Stimulated activated CD8-positive, alpha-beta memory T cell treated with anti-CD3 and anti-CD28 coated beads, Interleukin-2, amount 100 ng/mL, for 48 hours (primary cell): ENCODE data around the gene PLA2G6.

Experiments used
- DNase-seq, 2 donors: peaks; one replicate each; pipeline ENCODE4 v3.0.0-alpha.2; 2020; ENCODE audit warnings: low read depth in 2 of 2

Gene PLA2G6, protein sequence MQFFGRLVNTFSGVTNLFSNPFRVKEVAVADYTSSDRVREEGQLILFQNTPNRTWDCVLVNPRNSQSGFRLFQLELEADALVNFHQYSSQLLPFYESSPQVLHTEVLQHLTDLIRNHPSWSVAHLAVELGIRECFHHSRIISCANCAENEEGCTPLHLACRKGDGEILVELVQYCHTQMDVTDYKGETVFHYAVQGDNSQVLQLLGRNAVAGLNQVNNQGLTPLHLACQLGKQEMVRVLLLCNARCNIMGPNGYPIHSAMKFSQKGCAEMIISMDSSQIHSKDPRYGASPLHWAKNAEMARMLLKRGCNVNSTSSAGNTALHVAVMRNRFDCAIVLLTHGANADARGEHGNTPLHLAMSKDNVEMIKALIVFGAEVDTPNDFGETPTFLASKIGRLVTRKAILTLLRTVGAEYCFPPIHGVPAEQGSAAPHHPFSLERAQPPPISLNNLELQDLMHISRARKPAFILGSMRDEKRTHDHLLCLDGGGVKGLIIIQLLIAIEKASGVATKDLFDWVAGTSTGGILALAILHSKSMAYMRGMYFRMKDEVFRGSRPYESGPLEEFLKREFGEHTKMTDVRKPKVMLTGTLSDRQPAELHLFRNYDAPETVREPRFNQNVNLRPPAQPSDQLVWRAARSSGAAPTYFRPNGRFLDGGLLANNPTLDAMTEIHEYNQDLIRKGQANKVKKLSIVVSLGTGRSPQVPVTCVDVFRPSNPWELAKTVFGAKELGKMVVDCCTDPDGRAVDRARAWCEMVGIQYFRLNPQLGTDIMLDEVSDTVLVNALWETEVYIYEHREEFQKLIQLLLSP

GRCh38 chr22:38181453-38182200 lies at the start of gene PLA2G6:
PLA2G6 (minus strand) TSS chr22:38181830; CDS start chr22:38169426, 12,404 bp downstream.
- peak; percentile 97 to 98 for DNase-seq

DNA sequence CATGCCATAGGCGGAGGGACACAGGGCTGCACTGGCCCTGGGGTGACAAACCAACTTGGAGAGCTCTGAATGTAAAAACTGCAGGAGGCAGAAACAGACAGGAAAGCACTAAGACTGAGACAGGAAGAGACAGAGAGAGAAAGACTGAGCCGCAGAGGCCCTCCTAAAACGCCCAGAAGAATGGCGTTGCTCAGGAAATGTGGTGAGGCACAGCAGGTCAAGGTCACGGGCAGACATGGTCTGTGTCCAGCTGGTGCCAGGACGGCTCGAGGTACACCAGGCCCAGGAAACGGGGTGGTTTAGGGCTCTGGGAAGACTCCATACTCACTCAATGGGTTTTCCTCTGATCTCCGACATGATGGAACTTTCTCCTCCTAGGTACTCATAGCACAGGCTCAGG lies 49.3 kb upstream of the PLA2G6 start:
- DNase-seq = no peak

DNA sequence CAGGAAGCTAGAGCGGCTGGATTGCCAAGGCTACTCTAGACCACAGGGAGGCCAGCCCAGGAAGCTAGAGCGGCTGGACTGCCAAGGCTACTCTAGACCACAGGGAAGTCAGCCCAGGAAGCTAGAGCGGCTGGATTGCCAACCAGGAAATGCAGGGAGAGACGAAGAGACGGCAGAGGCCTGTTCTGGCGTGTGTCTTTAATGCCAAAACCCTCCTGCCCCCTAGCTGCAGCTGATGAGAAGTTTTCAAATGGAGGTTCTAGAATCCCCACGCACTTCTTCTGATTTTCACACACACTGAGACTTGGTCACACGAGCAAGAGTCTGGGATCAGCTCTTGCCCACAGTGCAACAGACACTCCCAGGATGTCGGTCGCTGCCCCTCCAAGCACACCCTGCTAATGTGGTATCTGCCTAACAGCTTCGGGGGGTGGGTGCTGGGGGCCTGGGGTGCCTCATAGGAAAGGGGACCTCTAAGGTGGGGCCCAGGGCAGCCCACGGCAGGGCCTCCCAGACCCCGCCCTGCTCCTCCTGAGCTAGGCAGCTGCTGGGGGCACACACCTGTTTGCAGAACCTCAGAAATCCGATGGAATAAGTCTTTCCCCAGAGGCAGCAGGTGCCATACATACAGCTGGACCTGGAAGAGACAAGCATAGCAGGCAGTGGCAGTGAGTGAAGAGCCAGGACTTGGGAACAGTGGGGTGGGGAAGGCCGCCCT lies 48.6 kb upstream of the PLA2G6 start:
- DNase-seq = no peak

GRCh38 chr22:38228873-38229740 lies 47.5 kb upstream of the PLA2G6 start:
- no peak for DNase-seq

GRCh38 chr22:38228326-38228872 lies 46.8 kb upstream of the PLA2G6 start:
- no peak for DNase-seq

DNA sequence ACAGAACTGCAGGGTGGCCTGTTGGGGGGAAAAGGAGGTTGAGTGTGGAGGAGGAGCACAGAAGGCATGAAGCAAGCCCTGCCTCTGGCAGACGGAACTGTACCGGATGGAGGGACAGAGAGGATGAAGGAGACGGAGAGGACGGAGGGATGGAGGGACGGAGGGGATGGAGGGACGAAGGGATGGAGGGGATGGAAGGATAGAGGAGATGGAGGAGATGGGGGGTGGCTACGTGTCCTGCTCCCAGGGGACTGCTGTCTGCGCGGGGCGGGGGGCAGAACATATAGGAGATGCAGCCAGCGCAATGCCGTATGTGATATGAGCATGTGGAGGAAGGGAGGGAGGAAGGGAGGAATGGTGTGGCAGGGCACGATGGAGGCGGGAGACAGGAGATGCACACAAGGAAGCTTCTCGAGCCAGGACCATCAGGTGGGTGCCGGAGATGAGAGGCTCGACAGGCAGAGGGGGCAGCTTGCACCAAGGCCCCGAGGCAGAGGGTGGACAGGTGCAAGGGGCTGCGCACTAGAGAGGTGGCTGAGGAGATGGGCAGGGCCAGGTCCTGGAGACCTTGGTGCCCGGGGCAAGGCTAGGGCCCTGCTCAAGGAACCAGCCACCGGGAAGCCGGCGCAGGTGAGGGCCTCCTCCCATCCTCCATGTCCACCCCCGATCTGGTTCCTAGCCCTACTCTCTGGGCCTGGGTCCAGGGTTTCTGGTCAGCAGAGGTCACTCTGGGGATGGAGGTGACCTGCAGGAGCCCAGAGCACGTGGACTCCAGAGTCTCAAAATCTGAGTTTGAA lies 45.4 kb upstream of the PLA2G6 start:
- DNase-seq = no peak

- no peak for DNase-seq
Measured at GRCh38 chr22:38223289-38223960, 41.8 kb upstream of the PLA2G6 start.

- no peak for DNase-seq
Measured at GRCh38 chr22:38222797-38223119, 41.1 kb upstream of the PLA2G6 start.

- DNase-seq = no peak
Measured at GRCh38 chr22:38221908-38222796, 40.5 kb upstream of the PLA2G6 start.

DNA sequence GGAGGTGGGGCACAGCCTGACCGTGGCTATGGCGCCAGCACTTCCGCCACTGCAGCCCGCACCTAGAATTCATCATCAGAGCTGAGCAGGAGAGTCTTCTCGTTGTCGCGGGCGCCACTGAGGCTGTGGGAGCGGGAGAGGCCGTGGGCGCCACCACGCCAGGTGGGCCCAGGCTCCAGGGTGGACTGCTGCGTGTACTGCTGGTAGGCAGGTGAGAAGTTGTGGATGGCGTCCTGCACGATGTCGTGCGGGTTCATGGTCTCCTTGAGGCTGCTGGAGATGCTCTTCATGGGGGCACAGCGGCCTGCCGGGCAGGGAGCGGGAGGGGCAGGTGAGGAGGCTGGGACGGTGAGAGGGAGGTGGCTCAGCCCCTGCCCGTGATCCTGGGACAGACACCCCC lies 39.8 kb upstream of the PLA2G6 start:
- no peak for DNase-seq

DNA sequence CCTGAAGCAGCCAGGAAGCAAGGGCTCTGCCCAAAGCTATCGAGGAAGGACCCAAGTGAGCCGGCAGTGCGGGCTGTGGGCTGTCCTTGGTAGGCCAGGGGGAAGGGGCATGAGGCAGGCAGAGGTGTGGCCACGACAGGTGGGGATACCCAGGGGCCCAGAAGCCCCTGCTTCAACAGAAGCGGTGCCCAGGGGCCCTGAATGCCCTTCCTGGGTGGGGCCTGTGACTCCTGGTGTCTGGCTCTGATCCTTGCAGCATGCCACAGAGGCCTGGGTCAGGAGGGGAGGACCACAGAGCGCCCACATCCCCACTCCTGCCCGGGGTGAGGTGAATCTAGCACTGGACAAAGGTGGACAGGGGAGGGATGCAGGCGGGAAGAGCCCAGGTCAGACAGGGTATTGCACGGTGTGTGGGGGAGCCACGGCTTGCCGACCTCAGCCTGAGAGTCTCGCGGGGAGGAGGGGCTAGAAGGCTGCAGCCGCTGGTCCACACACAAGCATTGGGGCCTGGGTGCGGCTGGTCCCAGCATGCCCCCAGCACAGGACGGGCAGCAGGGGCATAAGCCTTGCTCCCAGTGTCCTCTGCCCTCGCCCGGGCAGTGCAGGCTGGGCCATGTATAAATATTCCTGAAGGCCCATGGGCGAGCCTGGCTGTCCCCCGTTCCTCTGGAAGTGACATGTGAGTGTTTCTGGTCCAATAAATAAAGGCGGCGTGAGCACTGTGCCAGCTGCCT lies 39.2 kb upstream of the PLA2G6 start:
- DNase-seq = no peak

GRCh38 chr22:38220163-38220562 lies 38.5 kb upstream of the PLA2G6 start:
- DNase-seq = no peak

GRCh38 chr22:38219632-38220031 lies 38.0 kb upstream of the PLA2G6 start:
- no peak for DNase-seq

DNA sequence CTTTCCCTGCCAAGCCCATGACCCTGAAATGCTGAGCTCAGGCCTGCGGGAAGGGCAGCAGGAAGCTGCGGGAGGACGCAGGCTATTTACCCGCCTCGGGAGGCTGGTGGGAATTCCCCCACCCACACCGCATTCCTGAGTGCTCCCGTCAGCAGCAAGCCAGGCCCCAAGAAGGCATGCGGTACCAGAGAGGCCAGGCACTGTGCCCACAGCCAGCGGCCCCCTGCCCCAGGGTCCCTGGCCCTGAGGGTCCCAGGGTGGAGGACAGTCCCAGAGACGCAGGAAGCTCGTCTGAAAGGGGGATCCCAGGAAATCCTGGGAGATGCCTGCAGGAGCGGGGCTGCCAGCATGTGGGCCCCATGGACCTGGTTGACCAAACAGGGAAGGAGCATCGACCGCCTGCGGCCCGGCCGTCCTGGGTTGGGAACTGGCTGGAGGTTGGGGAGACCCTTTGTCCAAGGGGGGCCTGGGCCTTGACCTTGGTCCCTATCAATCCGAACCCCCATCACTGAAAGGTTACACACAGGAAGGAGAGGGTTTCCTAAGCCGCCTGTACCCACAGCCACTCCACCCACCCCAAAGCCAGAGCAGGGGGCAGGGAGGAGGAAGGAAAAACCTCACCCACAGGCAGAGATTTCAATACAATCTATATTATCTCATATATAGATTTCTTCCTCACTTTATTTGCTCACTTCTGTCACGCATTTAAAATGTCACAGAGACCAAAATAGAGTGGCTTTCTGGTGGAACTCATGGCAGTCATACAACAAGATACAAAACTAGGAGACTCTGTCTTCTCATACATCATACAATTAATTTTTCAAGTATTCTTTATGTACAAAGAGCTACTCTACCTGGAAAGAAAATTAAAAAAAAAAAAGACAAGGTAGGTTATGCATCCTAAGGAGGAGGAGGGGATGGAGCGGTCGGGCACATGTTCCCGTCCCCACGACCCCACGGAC lies 37.3 kb upstream of the PLA2G6 start:
- peak in 1 of 2 donors; percentile 41 for DNase-seq

DNA sequence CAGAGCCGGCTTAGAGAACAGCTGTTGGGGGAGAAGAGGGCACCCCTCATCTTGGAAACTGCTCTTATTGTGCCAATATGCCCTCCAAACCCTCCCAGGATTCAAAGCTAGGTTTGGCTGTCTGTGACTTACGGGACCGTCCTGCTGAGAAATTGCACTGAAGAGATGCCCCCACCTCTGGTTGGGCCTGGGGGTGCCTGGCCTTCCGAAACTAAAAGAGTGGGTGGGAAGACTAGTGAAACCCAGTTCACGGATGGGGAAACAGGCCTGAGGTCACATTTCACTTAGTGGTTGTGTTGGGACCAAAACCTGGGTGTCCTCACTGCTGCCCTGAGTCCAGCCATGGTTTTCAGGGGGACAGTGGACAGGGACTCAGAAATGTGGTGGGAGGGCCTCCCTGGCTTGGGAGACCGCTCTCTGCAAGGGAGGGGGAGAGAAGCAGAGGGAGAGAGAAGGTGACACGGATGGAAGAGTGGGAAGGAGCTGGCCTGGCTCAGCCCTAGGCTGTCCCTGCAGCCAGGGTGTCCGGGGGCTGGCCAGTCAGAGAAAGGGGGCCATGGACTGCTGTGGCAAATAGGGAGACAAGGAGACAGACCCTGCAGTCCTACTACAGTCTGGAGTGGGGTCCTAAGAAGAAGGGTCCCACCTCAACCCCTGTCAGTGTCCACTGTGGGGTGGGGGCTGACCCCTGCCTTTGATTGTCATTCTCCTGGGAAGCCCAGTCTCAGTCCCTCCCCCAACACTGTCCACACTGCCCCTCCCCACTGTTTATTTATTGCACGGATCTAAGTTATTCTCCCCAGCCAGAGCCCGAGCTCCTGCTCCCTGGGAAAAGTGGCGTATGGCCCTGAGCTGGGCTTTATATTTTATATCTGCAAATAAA lies 33.8 kb upstream of the PLA2G6 start:
- DNase-seq = no peak
